SH-SY5Y (cell line): ENCODE measurements around the gene CORO2B.

Experiments
- GATA2 ChIP-seq: IDR thresholded peaks from 2 replicates; pipeline ENCODE4 v1.6.1; 2011; ENCODE audit warnings: mild to moderate bottlenecking, low read depth, low read length
- GATA3 ChIP-seq: IDR thresholded peaks from 2 replicates; pipeline ENCODE4 v1.6.1; 2011; ENCODE audit warnings: low read depth, mild to moderate bottlenecking, low read length, moderate library complexity

Gene CORO2B

GRCh38 chr15:68674975-68675374, 96.2 kb downstream of the CORO2B start:
- TF ChIP-seq GATA3 (no peak), GATA2 (no peak)

GRCh38 chr15:68676011-68676605, 97.3 kb downstream of the CORO2B start:
- no peak for TF ChIP-seq GATA3
- no peak for TF ChIP-seq GATA2

- no peak for TF ChIP-seq GATA3
- TF ChIP-seq GATA2 = no peak
These were observed 98.1 kb downstream of the CORO2B start for GRCh38 chr15:68676926-68677325.

GRCh38 chr15:68677996-68678395, 99.2 kb downstream of the CORO2B start:
- TF ChIP-seq GATA2 (no peak), GATA3 (no peak)

GRCh38 chr15:68678746-68679145, 100.0 kb downstream of the CORO2B start:
- TF ChIP-seq GATA3 (no peak), GATA2 (no peak)

GRCh38 chr15:68679161-68679560, 100.4 kb downstream of the CORO2B start:
- TF ChIP-seq GATA2 (no peak), GATA3 (no peak)

GRCh38 chr15:68679961-68680371, 101.2 kb downstream of the CORO2B start:
- TF ChIP-seq GATA2 (no peak), GATA3 (no peak)

GRCh38 chr15:68681836-68682235, 103.0 kb downstream of the CORO2B start:
- TF ChIP-seq GATA3 (no peak), GATA2 (no peak)

GRCh38 chr15:68682330-68682729, 103.5 kb downstream of the CORO2B start:
- TF ChIP-seq GATA2 = no peak

- TF ChIP-seq GATA3 = no peak
These were observed 104.2 kb downstream of the CORO2B start for GRCh38 chr15:68683026-68683425.

- TF ChIP-seq GATA2 (no peak), GATA3 (no peak)
These were observed 104.8 kb downstream of the CORO2B start for GRCh38 chr15:68683551-68683950.

- TF ChIP-seq GATA3 = no peak
- TF ChIP-seq GATA2 = no peak
These were observed 105.7 kb downstream of the CORO2B start for GRCh38 chr15:68684476-68684875.

GRCh38 chr15:68687136-68687735, 108.4 kb downstream of the CORO2B start:
- TF ChIP-seq GATA3 (no peak), GATA2 (no peak)

- TF ChIP-seq GATA2 = peak; percentile 97
- no peak; the same call in 1 of the 2 replicates for TF ChIP-seq GATA3
These were observed 112.9 kb downstream of the CORO2B start for GRCh38 chr15:68691705-68692104.

- TF ChIP-seq GATA2 (peak; percentile 57; the same call in 1 of the 2 replicates), GATA3 (no peak)
These were observed 114.3 kb downstream of the CORO2B start for GRCh38 chr15:68693071-68693470.

- TF ChIP-seq GATA2 (no peak), GATA3 (no peak)
These were observed 115.3 kb downstream of the CORO2B start for GRCh38 chr15:68694111-68694510.
